Measurements from ENCODE around the gene FADS6.
"Not testable (repeated sequence)": the region's sequence is repeated elsewhere in the genome, so short reads cannot be mapped to it uniquely, and the experiment has no call there.

FADS6 gene

GRCh38 chr17:74920306-74920620, 26.8 kb upstream of the FADS6 start:
- DNase-seq: no peak

GRCh38 chr17:74919440-74920305, 26.2 kb upstream of the FADS6 start:
- peak; percentile 61 for DNase-seq

GRCh38 chr17:74918906-74919305, 25.5 kb upstream of the FADS6 start:
- DNase-seq: no peak

GRCh38 chr17:74917430-74917829, 24.0 kb upstream of the FADS6 start:
- DNase-seq: no peak

GRCh38 chr17:74916851-74917199, 23.4 kb upstream of the FADS6 start:
- DNase-seq: no peak

- no peak for DNase-seq
These were observed 22.9 kb upstream of the FADS6 start for GRCh38 chr17:74916136-74916850.

- not testable (repeated sequence) for DNase-seq
These were observed 18.0 kb upstream of the FADS6 start for GRCh38 chr17:74911423-74911822.

- DNase-seq: not testable (repeated sequence)
These were observed 15.7 kb upstream of the FADS6 start for GRCh38 chr17:74909097-74909496.

GRCh38 chr17:74907012-74907411, 13.6 kb upstream of the FADS6 start:
- no peak for DNase-seq

GRCh38 chr17:74906214-74906793, 12.9 kb upstream of the FADS6 start:
- not testable (repeated sequence) for DNase-seq

GRCh38 chr17:74904687-74905409, 11.4 kb upstream of the FADS6 start:
- DNase-seq: no peak

GRCh38 chr17:74903671-74904070, 10.2 kb upstream of the FADS6 start:
- no peak for DNase-seq

GRCh38 chr17:74903034-74903433, 9.6 kb upstream of the FADS6 start:
- no peak for DNase-seq

- DNase-seq: no peak
These were observed 8.1 kb upstream of the FADS6 start for GRCh38 chr17:74901353-74902135.

GRCh38 chr17:74900208-74900607, 6.8 kb upstream of the FADS6 start:
- no peak for DNase-seq

- DNase-seq: no peak
These were observed 5.0 kb upstream of the FADS6 start for GRCh38 chr17:74898376-74898946.

GRCh38 chr17:74893936-74894671, 671 bp upstream of the FADS6 start:
- no peak for DNase-seq

GRCh38 chr17:74892013-74892841, 1.2 kb downstream of the FADS6 start:
- DNase-seq: no peak

- no peak for DNase-seq
These were observed 2.9 kb downstream of the FADS6 start for GRCh38 chr17:74890554-74890953.

- DNase-seq: no peak
These were observed 5.0 kb downstream of the FADS6 start for GRCh38 chr17:74888469-74888868.

Measured in OCI-M1 (cell line).